Left kidney (tissue), 2 donors: ENCODE measurements around the gene TAS2R1. TPM values are rescaled to one million over a fixed set of nuclear protein-coding genes. Genes with fewer than 3 reads are reported as not detected.
"Not testable (repeated sequence)": the region's sequence is repeated elsewhere in the genome, so short reads cannot be mapped to it uniquely, and the experiment has no call there.

Source experiments
- DNase-seq: peaks from one replicate; pipeline ENCODE4 v3.0.0-alpha.2; 2013
- polyA plus RNA-seq: library from polyadenylated mRNA; unstranded; fragments of 120-200 nt; gene quantifications from one replicate; pipeline ENCODE4 v1.2.1, GENCODE V29; 2013; ENCODE audit not compliant: insufficient read length

Gene TAS2R1
- polyA plus RNA-seq, 1 donor = 0.42 TPM

DNA sequence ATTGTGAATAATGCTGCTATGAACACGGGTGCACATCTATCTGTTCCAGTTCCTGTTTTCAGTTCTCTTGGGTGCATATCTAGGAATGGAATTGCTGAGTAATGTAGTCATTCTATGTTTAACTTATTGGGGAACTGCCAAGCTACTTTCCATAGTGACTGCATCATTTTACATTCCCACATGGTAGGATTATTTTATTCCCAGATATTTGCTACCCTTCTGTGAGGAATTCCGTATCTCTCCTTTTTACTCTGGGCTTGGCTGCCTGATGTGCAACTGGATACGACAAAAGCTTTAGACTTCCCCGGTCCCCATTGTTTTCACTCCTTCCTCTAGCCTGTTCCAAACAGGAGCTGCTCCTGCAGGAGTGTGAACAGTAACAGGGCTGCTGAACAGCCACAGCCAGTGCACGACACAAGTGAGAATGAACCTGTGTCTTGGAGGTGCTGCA, 7.2 kb downstream of the TAS2R1 start:
- no peak for DNase-seq

GRCh38 chr5:9621379-9621903, 8.7 kb downstream of the TAS2R1 start:
- DNase-seq = no peak

DNA sequence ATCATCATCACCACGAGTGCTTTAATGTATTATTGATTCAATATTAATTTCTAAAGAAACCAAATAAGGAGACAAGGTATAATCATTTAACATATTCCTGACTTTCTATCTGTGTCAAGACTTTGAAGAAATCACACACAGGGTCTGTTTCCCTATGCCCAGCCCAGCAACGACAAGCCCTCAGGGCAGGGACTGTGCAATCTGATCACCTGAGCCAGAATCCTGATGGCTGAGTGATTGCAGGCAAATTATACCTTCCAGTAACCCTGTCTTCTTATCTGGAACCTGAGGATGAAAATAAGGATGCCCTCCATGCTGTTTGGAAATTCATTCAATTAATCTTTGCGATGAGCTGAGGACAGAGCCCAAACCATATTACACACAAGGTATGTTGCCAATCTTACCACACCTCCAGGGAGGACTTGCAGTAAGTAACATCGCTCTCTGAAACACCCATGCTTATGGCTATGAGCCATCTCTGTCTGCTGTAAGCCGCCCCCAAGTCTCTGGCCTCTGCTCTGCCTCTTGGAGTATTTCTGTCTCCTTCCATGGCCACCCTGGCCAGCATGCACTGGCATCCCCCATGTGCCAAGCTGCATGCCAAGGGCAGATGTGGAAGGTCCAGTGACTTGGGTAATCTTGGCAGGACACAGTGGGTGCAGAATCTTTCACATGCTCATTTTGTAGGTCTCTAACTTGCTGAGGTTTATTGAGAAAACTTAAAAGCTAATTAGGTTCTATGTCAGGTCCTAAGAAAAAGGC, 10.6 kb downstream of the TAS2R1 start:
- no peak for DNase-seq

GRCh38 chr5:9617739-9618504, 12.2 kb downstream of the TAS2R1 start:
- no peak for DNase-seq

DNA sequence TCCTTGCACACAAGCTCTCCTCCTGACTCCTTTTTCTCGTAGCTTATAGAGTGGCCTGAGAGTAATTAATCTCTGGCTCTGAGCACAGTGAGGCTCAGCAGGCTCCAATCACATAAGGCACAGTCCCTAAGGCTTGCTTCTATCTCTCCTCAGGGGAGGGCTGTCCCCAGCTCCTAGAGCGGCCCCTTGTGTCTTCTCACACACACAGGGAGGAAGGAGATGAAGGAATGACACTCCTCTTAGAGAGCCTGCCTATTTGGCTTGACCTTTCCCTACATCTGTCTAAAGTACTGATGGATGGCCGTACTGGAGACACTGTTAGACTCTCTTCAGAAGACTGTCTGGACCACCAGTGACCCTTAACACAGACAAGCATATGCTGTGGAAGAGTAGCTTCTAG, 12.9 kb downstream of the TAS2R1 start:
- DNase-seq = no peak

GRCh38 chr5:9615331-9615730, 14.8 kb downstream of the TAS2R1 start:
- DNase-seq = no peak

GRCh38 chr5:9613360-9613759, 16.8 kb downstream of the TAS2R1 start:
- no peak for DNase-seq

- no peak for DNase-seq
Observed at GRCh38 chr5:9610969-9611368, 19.2 kb downstream of the TAS2R1 start.

GRCh38 chr5:9610364-9610763, 19.8 kb downstream of the TAS2R1 start:
- DNase-seq = no peak

DNA sequence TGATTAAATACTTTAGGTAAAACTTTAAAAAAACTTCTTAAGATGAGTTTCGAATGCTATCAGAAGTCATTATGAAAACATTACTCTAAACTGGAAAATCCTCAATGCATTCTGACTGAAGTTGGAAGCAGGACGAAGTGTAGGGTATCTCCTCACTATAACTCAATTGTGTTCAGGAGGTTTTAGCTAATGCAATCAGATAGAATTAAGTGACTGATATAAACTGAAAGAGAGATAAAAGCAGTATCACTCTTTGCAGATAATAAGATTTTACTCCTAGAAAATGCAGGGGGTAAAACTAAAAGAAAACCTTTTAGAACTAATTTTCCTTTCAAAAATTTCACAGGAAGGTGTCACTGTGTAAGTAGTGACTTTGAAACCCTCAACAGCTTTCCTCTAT, 22.1 kb downstream of the TAS2R1 start:
- no peak for DNase-seq

- DNase-seq = no peak
Observed at GRCh38 chr5:9605041-9605838, 24.9 kb downstream of the TAS2R1 start.

GRCh38 chr5:9604416-9604815, 25.7 kb downstream of the TAS2R1 start:
- no peak for DNase-seq

- no peak for DNase-seq
Observed at GRCh38 chr5:9601055-9601739, 29.0 kb downstream of the TAS2R1 start.

GRCh38 chr5:9599391-9599790, 30.8 kb downstream of the TAS2R1 start:
- no peak for DNase-seq

DNA sequence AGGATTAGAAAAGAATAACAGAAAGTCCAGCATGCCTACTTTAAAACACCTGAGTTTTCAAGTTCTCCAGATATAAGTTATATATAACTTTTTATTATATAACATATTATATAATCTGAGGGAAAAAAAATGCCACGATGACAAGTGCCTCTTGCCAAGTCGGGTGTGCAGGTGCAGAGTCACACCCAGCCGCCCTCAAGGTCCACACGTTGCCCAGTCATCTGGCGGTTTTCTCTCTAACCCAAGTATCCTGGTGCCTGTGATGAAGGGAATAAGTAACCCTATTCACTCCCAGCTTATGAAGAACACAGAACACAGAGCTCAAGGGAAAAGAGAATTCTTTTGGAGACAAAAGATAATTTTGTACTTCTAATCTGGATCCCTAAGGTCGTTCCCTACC, 31.8 kb downstream of the TAS2R1 start:
- not testable (repeated sequence) for DNase-seq

DNA sequence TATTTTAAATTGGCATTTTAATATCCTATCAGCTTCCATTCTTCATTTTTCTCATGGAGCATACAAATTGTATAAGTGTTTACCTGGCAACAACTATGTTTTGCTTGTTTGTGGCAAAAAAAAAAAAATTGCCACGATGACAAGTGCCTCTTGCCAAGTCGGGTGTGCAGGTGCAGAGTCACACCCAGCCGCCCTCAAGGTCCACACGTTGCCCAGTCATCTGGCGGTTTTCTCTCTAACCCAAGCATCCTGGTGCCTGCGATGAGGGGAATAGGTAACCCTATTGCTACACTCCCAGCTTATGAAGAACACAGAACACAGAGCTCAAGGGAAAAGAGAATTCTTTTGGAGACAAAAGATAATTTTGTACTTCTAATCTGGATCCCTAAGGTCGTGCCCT, 32.8 kb downstream of the TAS2R1 start:
- DNase-seq = not testable (repeated sequence)

- no peak for DNase-seq
Observed at GRCh38 chr5:9596824-9597223, 33.3 kb downstream of the TAS2R1 start.

GRCh38 chr5:9596171-9596780, 33.9 kb downstream of the TAS2R1 start:
- no peak for DNase-seq

GRCh38 chr5:9594913-9595312, 35.2 kb downstream of the TAS2R1 start:
- no peak for DNase-seq

- DNase-seq = no peak
Observed at GRCh38 chr5:9589049-9589835, 40.9 kb downstream of the TAS2R1 start.

GRCh38 chr5:9588254-9588653, 41.9 kb downstream of the TAS2R1 start:
- DNase-seq = no peak
